K562 (cell line): ENCODE results near the gene LPIN3.

Source experiments
- BRD4 ChIP-seq: fragments of 200-600 bp; sonication (generic); IDR thresholded peaks from 2 replicates; pipeline ENCODE4 v1.6.1; 2017; ENCODE audit warnings: inconsistent platforms
- CBFB ChIP-seq: sonication (generic); formaldehyde crosslinking; IDR thresholded peaks from 2 replicates; pipeline ENCODE4 v1.4.0; 2020; ENCODE audit warnings: mild to moderate bottlenecking, missing genetic modification reagents
- CBX3 ChIP-seq, 2 experiments: IDR thresholded peaks; 1 replicate in 1 of 2; 2 replicates in 1 of 2; pipeline ENCODE4 v1.6.1; 2012; ENCODE audit warnings: inconsistent platforms in 2 of 2, low read length in 2 of 2, borderline replicate concordance in 1 of 2, control low read depth in 1 of 2
- GABPA ChIP-seq: fragments of 200-800 bp; sonication (Bioruptor generic); conservative IDR thresholded peaks from 2 replicates; pipeline ENCODE4 v1.6.1; 2016; ENCODE audit warnings: low read depth, missing genetic modification characterization, missing compliant biosample characterization
- RAD21 ChIP-seq, 2 experiments: fragments of 250-450 bp in 1 of 2; fragments of 450-650 bp in 1 of 2; sonication (Bioruptor Pico) in 1 of 2; formaldehyde crosslinking in 1 of 2; IDR thresholded peaks in 1 of 2; conservative IDR thresholded peaks in 1 of 2; 2 replicates each; pipeline versions ENCODE4 v1.4.0 to v1.8.0; 2020 to 2022; ENCODE audit warnings: mild to moderate bottlenecking in 2 of 2, moderate library complexity in 1 of 2
- TAF1 ChIP-seq: IDR thresholded peaks from 2 replicates; pipeline ENCODE4 v1.6.1; 2011; ENCODE audit warnings: mild to moderate bottlenecking, low read length, moderate library complexity; ENCODE audit not compliant: insufficient read depth, control insufficient read depth, severe bottlenecking; ENCODE audit errors: extremely low read depth
- TAF9B ChIP-seq: fragments of 450-650 bp; IDR thresholded peaks from 2 replicates; pipeline ENCODE4 v1.6.1; 2018; ENCODE audit warnings: mild to moderate bottlenecking; ENCODE audit not compliant: partially characterized antibody
- TRIM24 ChIP-seq, 2 experiments: fragments of 450-650 bp; IDR thresholded peaks; 2 replicates each; pipeline ENCODE4 v1.6.1; 2016
- USF2 ChIP-seq: sonication (generic); formaldehyde crosslinking; IDR thresholded peaks from 2 replicates; pipeline ENCODE4 v1.5.0; 2020; ENCODE audit warnings: missing genetic modification reagents
- ZFX ChIP-seq: sonication (generic); formaldehyde crosslinking; IDR thresholded peaks from 2 replicates; pipeline ENCODE4 v1.8.0; 2022; ENCODE audit warnings: mild to moderate bottlenecking, missing genetic modification reagents, moderate library complexity
- ZNF311 ChIP-seq: fragments of 250-450 bp; sonication (Bioruptor Pico); IDR thresholded peaks from 2 replicates; pipeline ENCODE4 v1.4.0; 2020; ENCODE audit warnings: mild to moderate bottlenecking, moderate library complexity
- TF ChIP-seq, protein P1 (sequence below), 3 experiments: IDR thresholded peaks in 2 of 3; conservative IDR thresholded peaks in 1 of 3; 2 replicates each; pipeline ENCODE4 v1.5.1; 2011 to 2012; ENCODE audit warnings: low read length in 3 of 3, mild to moderate bottlenecking in 3 of 3, control low read depth in 2 of 3, improper control_type of control experiment in 1 of 3, inconsistent platforms in 1 of 3, low read depth in 1 of 3, mixed read lengths in 1 of 3, moderate library complexity in 1 of 3; ENCODE audit not compliant: insufficient read depth in 2 of 3
- TF ChIP-seq, protein P2 (sequence below): sonication (generic); formaldehyde crosslinking; IDR thresholded peaks from 2 replicates; pipeline ENCODE4 v1.8.1; 2023; ENCODE audit warnings: mild to moderate bottlenecking, missing genetic modification reagents

DNA sequence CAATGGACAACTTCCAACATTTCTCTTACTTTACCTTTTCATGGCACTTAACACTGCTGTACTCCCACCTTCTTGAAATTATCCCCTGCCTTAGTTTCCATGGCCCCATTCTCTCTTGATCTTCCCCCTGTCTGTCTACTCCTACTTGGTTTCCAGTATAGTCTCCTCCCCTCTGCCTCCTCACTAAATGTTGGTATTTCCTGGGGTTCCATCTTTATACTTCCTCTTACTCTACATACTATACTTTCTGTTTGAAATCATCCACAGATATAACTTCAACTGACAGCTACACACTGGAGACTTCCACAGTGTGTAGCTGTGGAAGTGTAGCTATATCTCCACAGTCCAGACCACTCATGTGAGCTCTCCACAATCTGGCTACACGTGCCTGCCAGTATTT is 36.6 kb upstream of the LPIN3 start:
- no peak for TF ChIP-seq USF2 (CRISPR knock-in tag)
- no peak; the same call in 1 of the 2 replicates for TF ChIP-seq GABPA (tag)
- TF ChIP-seq CBFB (CRISPR knock-in tag): no peak
- TF ChIP-seq, protein P1, sequence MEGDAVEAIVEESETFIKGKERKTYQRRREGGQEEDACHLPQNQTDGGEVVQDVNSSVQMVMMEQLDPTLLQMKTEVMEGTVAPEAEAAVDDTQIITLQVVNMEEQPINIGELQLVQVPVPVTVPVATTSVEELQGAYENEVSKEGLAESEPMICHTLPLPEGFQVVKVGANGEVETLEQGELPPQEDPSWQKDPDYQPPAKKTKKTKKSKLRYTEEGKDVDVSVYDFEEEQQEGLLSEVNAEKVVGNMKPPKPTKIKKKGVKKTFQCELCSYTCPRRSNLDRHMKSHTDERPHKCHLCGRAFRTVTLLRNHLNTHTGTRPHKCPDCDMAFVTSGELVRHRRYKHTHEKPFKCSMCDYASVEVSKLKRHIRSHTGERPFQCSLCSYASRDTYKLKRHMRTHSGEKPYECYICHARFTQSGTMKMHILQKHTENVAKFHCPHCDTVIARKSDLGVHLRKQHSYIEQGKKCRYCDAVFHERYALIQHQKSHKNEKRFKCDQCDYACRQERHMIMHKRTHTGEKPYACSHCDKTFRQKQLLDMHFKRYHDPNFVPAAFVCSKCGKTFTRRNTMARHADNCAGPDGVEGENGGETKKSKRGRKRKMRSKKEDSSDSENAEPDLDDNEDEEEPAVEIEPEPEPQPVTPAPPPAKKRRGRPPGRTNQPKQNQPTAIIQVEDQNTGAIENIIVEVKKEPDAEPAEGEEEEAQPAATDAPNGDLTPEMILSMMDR (IDR thresholded peaks at IDR 0.05 in 2 of 3, conservative IDR thresholded peaks at IDR 0.05 in 1 of 3; ENCODE audit: insufficient read depth in 2 of 3, low read depth in 1 of 3, low read length in 3 of 3): no peak
- TF ChIP-seq CBX3 (IDR thresholded peaks at IDR 0.05; ENCODE audit: borderline replicate concordance in 1 of 2, low read length in 2 of 2): no peak
- TF ChIP-seq BRD4: no peak
- no peak for TF ChIP-seq ZNF311 (CRISPR knock-in tag)
- no peak for TF ChIP-seq ZFX (CRISPR knock-in tag)
- TF ChIP-seq TAF1: no peak
- no peak for TF ChIP-seq RAD21 (CRISPR knock-in tag; conservative IDR thresholded peaks at IDR 0.05 in 1 of 2, IDR thresholded peaks at IDR 0.05 in 1 of 2)
- no peak for TF ChIP-seq TAF9B
- TF ChIP-seq, protein P2, sequence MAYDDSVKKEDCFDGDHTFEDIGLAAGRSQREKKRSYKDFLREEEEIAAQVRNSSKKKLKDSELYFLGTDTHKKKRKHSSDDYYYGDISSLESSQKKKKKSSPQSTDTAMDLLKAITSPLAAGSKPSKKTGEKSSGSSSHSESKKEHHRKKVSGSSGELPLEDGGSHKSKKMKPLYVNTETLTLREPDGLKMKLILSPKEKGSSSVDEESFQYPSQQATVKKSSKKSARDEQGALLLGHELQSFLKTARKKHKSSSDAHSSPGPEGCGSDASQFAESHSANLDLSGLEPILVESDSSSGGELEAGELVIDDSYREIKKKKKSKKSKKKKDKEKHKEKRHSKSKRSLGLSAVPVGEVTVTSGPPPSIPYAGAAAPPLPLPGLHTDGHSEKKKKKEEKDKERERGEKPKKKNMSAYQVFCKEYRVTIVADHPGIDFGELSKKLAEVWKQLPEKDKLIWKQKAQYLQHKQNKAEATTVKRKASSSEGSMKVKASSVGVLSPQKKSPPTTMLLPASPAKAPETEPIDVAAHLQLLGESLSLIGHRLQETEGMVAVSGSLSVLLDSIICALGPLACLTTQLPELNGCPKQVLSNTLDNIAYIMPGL: no peak
- no peak for TF ChIP-seq TRIM24 (IDR thresholded peaks at IDR 0.05)
